GM12892 (cell line): ENCODE results near the gene PRMT2.

Experiments
- POLR2A ChIP-seq: IDR thresholded peaks from 2 replicates; pipeline ENCODE4 v1.6.1; 2011; ENCODE audit warnings: low read depth, low read length, control low read depth
- POLR2AphosphoS5 ChIP-seq: IDR thresholded peaks from 2 replicates; pipeline ENCODE4 v1.6.1; 2011; ENCODE audit warnings: low read depth, low read length, control low read depth
- TAF1 ChIP-seq: IDR thresholded peaks from 2 replicates; pipeline ENCODE4 v1.6.1; 2011; ENCODE audit warnings: low read depth, mild to moderate bottlenecking, control low read depth, low read length, borderline replicate concordance

GRCh38 chr21:46667741-46668380, 32.4 kb downstream of the PRMT2 start:
- TF ChIP-seq POLR2AphosphoS5 (no peak), POLR2A (no peak), TAF1 (no peak)
